ENCODE measurements around the gene BHMT.
A peak's percentile ranks its signal among the peaks of the same experiment; 100 is the strongest.

The BHMT gene

DNA sequence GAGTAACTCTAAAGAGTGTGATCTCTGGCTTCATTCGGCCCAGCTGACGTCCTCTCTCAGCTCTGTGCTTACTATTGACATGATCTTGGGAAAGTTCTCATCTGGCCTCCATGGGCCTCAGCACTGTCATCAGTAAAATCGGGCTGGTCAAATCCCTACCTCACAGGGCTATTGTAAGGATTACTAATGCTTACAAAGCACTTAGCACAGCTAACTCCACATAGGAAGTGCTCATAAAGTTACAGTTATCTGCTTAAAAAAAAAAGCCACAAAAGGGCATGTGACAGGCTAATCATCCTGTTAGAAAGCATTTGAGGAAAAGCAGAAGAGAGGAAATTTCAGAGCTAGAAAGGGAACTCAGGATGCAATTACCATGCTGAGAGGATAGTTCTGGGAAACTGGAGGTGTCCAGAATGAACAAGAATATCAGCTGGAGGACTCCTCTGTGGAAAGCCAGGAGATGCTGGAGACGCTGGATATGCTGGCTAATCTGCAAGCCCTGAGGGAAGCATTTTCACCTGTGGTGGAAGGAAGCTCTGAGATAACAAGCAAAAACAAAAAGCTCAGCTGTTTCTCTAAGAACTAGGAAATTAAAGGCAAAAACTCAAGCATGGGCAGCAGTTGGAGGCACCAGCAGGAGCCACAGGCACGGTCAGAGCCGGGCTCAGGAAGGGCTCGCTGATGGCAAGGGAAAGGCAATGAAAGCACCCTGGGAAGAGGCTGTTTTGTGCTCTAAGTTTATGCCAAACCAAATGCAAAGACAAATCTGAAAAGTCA lies 4.4 kb upstream of the BHMT start:
- H3K36me3 ChIP-seq (ENCODE audit: control insufficient read depth, insufficient read depth, low read length) = no peaks in the 10 kb centered on the region
- no peaks in the 10 kb centered on the region; the same call in 1 of the 2 replicates for H3K27me3 ChIP-seq (replicated peaks; ENCODE audit: control insufficient read depth, insufficient read depth, low read length)
- no peak for DNase-seq (ENCODE audit: extremely low read depth, insufficient read length)
- H3K4me3 ChIP-seq (replicated peaks; ENCODE audit: low read depth, low read length) = no peak overlapping the region
- TF ChIP-seq, protein P1, sequence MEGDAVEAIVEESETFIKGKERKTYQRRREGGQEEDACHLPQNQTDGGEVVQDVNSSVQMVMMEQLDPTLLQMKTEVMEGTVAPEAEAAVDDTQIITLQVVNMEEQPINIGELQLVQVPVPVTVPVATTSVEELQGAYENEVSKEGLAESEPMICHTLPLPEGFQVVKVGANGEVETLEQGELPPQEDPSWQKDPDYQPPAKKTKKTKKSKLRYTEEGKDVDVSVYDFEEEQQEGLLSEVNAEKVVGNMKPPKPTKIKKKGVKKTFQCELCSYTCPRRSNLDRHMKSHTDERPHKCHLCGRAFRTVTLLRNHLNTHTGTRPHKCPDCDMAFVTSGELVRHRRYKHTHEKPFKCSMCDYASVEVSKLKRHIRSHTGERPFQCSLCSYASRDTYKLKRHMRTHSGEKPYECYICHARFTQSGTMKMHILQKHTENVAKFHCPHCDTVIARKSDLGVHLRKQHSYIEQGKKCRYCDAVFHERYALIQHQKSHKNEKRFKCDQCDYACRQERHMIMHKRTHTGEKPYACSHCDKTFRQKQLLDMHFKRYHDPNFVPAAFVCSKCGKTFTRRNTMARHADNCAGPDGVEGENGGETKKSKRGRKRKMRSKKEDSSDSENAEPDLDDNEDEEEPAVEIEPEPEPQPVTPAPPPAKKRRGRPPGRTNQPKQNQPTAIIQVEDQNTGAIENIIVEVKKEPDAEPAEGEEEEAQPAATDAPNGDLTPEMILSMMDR (IDR thresholded peaks at IDR 0.05; ENCODE audit: insufficient read depth, low read length, poor library complexity, severe bottlenecking) = no peak

DNA sequence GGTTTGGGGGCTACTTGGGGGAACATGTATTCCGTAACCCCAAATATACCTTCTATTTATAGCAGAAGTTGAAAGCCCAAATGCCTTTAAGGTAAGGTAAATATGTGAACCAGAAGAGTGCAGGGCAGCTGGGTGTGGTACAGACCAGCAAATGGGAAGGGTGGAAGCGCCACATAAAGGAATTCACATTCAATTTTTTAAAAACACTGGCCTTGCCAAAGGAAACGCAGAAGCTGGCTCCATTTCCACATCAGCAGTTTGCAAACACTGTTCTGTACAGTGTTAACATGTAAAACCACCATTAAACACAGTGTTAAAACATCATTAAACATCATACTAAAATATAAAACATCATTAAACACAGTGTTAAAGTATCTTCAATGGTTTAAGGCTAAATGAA lies 3.5 kb upstream of the BHMT start:
- no peaks in the 10 kb centered on the region; the same call in 1 of the 2 replicates for H3K27me3 ChIP-seq (replicated peaks; ENCODE audit: control insufficient read depth, insufficient read depth, low read length)
- TF ChIP-seq, protein P1 (IDR thresholded peaks at IDR 0.05; ENCODE audit: insufficient read depth, low read length, poor library complexity, severe bottlenecking) = no peak
- no peaks in the 10 kb centered on the region for H3K36me3 ChIP-seq (ENCODE audit: control insufficient read depth, insufficient read depth, low read length)
- H3K4me3 ChIP-seq (replicated peaks; ENCODE audit: low read depth, low read length) = no peak overlapping the region
- no peak for DNase-seq (ENCODE audit: extremely low read depth, insufficient read length)

DNA sequence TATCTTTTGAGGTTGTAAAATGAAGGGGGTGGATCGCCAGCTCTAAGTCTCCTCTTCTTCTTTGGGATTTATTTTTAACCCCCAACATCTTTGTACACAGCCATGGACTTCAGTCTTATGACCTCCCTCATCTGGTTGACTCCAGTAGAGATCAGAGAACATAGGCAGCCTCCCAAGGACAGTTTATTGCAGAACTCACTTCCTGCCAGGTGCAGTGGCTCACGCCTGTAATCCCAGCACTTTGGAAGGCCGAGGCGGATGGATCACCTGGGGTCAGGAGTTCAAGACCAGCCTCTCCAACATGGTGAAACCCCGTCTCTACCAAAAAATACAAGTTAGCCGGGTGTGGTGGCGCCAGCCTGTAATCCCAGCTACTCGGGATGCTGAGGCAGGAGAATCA lies 2.8 kb upstream of the BHMT start:
- no peak for DNase-seq (ENCODE audit: extremely low read depth, insufficient read length)
- TF ChIP-seq, protein P1 (IDR thresholded peaks at IDR 0.05; ENCODE audit: insufficient read depth, low read length, poor library complexity, severe bottlenecking) = no peak
- H3K27me3 ChIP-seq (replicated peaks; ENCODE audit: control insufficient read depth, insufficient read depth, low read length) = no peaks in the 10 kb centered on the region; the same call in 1 of the 2 replicates
- no peaks in the 10 kb centered on the region for H3K36me3 ChIP-seq (ENCODE audit: control insufficient read depth, insufficient read depth, low read length)
- H3K4me3 ChIP-seq (replicated peaks; ENCODE audit: low read depth, low read length) = no peak overlapping the region

GRCh38 chr5:79109527-79110492 lies 1.8 kb upstream of the BHMT start:
- no peak for DNase-seq (ENCODE audit: extremely low read depth, insufficient read length)
- H3K4me3 ChIP-seq (replicated peaks; ENCODE audit: low read depth, low read length) = no peak overlapping the region
- H3K27me3 ChIP-seq (replicated peaks; ENCODE audit: control insufficient read depth, insufficient read depth, low read length) = no peaks in the 10 kb centered on the region; the same call in 1 of the 2 replicates
- no peaks in the 10 kb centered on the region for H3K36me3 ChIP-seq (ENCODE audit: control insufficient read depth, insufficient read depth, low read length)
- TF ChIP-seq, protein P1 (IDR thresholded peaks at IDR 0.05; ENCODE audit: insufficient read depth, low read length, poor library complexity, severe bottlenecking) = peak; percentile 85

DNA sequence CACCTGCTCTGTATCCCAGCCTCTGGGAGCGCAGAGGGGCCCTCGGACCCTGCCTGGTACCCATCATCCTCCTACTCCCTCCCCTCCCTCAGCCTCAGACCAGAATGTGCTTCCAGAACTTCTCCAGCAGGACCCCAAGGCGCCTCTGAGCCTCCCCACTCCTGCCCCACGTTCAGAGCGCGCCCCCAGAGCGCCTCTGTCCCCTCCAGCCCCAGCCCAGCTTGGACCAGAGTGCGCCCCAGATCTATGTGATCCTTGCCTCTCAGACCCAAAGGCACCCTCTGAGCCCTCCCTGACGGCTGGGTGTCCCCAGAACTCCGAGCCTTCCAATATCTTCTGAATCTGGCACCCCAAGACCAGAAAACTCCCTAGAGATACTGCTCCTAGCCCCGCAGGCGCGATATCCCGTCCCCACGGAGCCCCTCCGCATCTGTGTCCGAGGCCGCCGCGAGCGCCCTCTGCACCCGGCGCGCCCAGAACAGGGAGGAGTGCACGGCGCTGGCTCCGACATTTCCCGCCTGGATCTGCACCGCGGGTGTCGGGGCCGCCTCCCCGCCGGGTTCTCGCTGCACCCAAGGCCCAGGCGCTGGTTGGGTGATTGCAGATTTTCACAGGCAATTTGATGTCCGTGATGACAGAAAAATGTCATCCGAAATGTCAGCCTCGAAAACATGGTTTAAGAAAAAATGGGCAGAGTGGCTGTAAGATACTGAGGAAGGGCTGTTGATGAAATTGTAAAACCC lies 522 bp downstream of the BHMT start:
- TF ChIP-seq, protein P1 (IDR thresholded peaks at IDR 0.05; ENCODE audit: insufficient read depth, low read length, poor library complexity, severe bottlenecking) = no peak
- Histone ChIP-seq H3K36me3 (ENCODE audit: control insufficient read depth, insufficient read depth, low read length) (no peaks in the 10 kb centered on the region), H3K4me3 (replicated peaks; ENCODE audit: low read depth, low read length) (no peak overlapping the region), H3K27me3 (replicated peaks; ENCODE audit: control insufficient read depth, insufficient read depth, low read length) (no peaks in the 10 kb centered on the region; the same call in 1 of the 2 replicates)
- DNase-seq (ENCODE audit: extremely low read depth, insufficient read length) = no peak

Data from GM06990 (cell line).